T-cell (primary cell): ENCODE measurements around the gene VILL. TPM values are rescaled to one million over a fixed set of nuclear protein-coding genes. Genes with fewer than 3 reads are reported as not detected.

Source experiments
- ATAC-seq, 4 experiments: fragments of 200-7000 bp in 3 of 4; fragments of 150-1000 bp in 1 of 4; cut with Tn5 transposase; replicated peaks in 1 of 4; 1 replicate in 3 of 4; 2 replicates in 1 of 4; pipeline ENCODE4 v1.10.0; 2021; ENCODE audit warnings: moderate library complexity in 3 of 4, mild to moderate bottlenecking in 2 of 4, moderate number of reproducible peaks in 1 of 4
- CTCF ChIA-PET, 2 donors: fragments of 300-600 bp; sonication (Branson Sonifier 250); formaldehyde crosslinking; loops; one replicate each; lab custom pipeline; 2022; ENCODE audit warnings: antibody characterized with exemption in 2 of 2; lab: Charles Lee
- POLR2A ChIA-PET, 2 donors: fragments of 300-600 bp; sonication (Branson Sonifier 250); formaldehyde crosslinking; loops; one replicate each; lab custom pipeline; 2022; ENCODE audit warnings: antibody characterized with exemption in 2 of 2; lab: Charles Lee
- DNase-seq, 35 experiments: peaks; one replicate each; pipeline versions ENCODE4 v3.0.0 to v3.0.0-alpha.2; 2013 to 2023
- H3K27ac ChIP-seq: one replicate; pipeline ENCODE4 v1.5.1; 2013; ENCODE audit warnings: low read length
- H3K27me3 ChIP-seq, 2 experiments: replicated peaks in 1 of 2; 1 replicate in 1 of 2; 2 replicates in 1 of 2; pipeline versions ENCODE4 v1.6.1 to v1.7.0; 2013; ENCODE audit warnings: low read length in 1 of 2, mixed read lengths in 1 of 2; ENCODE audit not compliant: control insufficient read depth in 2 of 2, insufficient read depth in 2 of 2; ENCODE audit errors: extremely low read depth in 1 of 2
- H3K36me3 ChIP-seq, 2 donors: 1 replicate in 1 of 2; 2 replicates in 1 of 2; pipeline versions ENCODE4 v1.6.1 to v1.7.0; 2013; ENCODE audit warnings: low read length in 1 of 2; ENCODE audit not compliant: control insufficient read depth in 2 of 2, insufficient read depth in 1 of 2; ENCODE audit errors: extremely low read depth in 1 of 2
- H3K4me1 ChIP-seq, 2 experiments: 1 replicate in 1 of 2; 2 replicates in 1 of 2; pipeline versions ENCODE4 v1.6.1 to v1.7.0; 2013; ENCODE audit warnings: low read length in 2 of 2, mixed read lengths in 1 of 2; ENCODE audit not compliant: insufficient read depth in 2 of 2, control insufficient read depth in 1 of 2; ENCODE audit errors: extremely low read depth in 1 of 2
- H3K4me3 ChIP-seq, 2 donors: 1 replicate in 1 of 2; 2 replicates in 1 of 2; pipeline versions ENCODE4 v1.5.1 to v1.7.0; 2013; ENCODE audit warnings: mild to moderate bottlenecking in 2 of 2, low read length in 1 of 2, moderate library complexity in 1 of 2; ENCODE audit not compliant: control insufficient read depth in 1 of 2; ENCODE audit errors: extremely low read depth in 1 of 2
- H3K9me3 ChIP-seq: 2 replicates; pipeline ENCODE4 v1.7.0; 2013
- H3K27ac Mint-ChIP-seq, 2 donors: one replicate each; pipeline ENCODE4 v1.8.0; 2020 to 2021; ENCODE audit warnings: mild to moderate bottlenecking in 2 of 2, mixed read lengths in 2 of 2
- H3K27me3 Mint-ChIP-seq, 2 donors: one replicate each; pipeline ENCODE4 v1.8.0; 2021 to 2022; ENCODE audit warnings: mixed read lengths in 2 of 2
- H3K36me3 Mint-ChIP-seq: one replicate; pipeline ENCODE4 v1.8.0; 2021; ENCODE audit warnings: mixed read lengths
- H3K4me1 Mint-ChIP-seq, 3 donors: one replicate each; pipeline ENCODE4 v1.8.0; 2020 to 2022; ENCODE audit warnings: mixed read lengths in 3 of 3, mild to moderate bottlenecking in 1 of 3
- H3K4me3 Mint-ChIP-seq, 3 donors: one replicate each; pipeline ENCODE4 v1.8.0; 2020 to 2022; ENCODE audit warnings: mild to moderate bottlenecking in 3 of 3, mixed read lengths in 3 of 3, moderate library complexity in 3 of 3
- H3K9me3 Mint-ChIP-seq, 3 donors: one replicate each; pipeline ENCODE4 v1.8.0; 2020 to 2022; ENCODE audit warnings: mixed read lengths in 3 of 3
- WGBS: methylation state at CpG from one replicate; pipeline ENCODE4 v1.1.5; 2013; ENCODE audit warnings: missing lambda C conversion rate; ENCODE audit not compliant: insufficient coverage; 5-methylcytosine and 5-hydroxymethylcytosine counted together
- total RNA-seq, 35 experiments: library from RNA in 6 of 35; stranded (reverse) in 6 of 35; fragments of 120-200 nt in 1 of 35; gene quantifications; one replicate each; pipeline versions ENCODE4 v1.2.1 to v1.2.4 and lab custom pipeline; 2013 to 2026

The VILL gene
- total RNA-seq, 5 donors from 2014 or later (not counting 1 experiment from before 2014, with no cell fraction given) = 26.6 to 44.6 (median 42.1) TPM

DNA sequence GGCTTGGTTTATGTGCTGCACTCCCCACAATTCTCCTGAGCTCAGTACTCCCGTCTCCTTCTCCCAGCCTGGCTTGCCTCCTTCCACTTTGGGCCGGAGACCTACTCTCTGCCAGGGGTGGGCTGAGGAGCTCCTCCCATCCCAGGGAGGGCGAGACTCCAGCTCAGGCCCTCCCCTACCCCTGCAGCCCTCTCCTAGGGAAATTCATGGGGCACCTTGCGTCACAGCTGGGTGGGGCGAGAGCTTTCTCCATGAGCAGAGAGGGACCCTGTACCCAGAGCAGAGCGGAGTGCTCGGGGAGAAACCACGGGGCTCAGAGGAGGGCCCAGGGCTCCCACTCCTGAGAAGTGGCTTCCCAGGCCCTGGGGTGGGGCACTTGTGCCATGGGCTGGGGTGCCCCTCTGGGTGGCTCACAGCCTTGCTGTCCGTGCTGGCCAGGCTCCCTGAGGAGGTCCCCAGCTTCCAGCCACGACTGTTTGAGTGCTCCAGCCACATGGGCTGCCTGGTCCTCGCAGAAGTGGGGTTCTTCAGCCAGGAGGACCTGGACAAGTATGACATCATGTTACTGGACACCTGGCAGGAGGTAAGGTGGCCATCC, 13.3 kb downstream of the VILL start:
- peaks cover 0 to 23% of the 10 kb centered on the region in 2 experiments for H3K4me1 ChIP-seq
- ATAC-seq (no peak), DNase-seq (no peak)
- peaks cover 18% of the 10 kb centered on the region for H3K36me3 Mint-ChIP-seq
- peak overlapping the region; percentile 77 to 81 for H3K27ac Mint-ChIP-seq
- no peak overlapping the region for H3K4me3 ChIP-seq
- WGBS = 92% methylated on average over 7 of the region's 11 CpGs
- CTCF ChIA-PET = interaction anchor here (0.6 to 1.6 kb wide), 8 partner anchors 9 to 185 kb away, joined by 3 to 14 read pairs (median 4); no protein-coding TSS in a partner anchor
- no peaks in the 10 kb centered on the region for H3K9me3 ChIP-seq
- peaks cover 21 to 73% of the 10 kb centered on the region in 2 donors for H3K36me3 ChIP-seq
- no peaks in the 10 kb centered on the region for H3K27me3 ChIP-seq
- no peak overlapping the region for H3K4me3 Mint-ChIP-seq
- peaks cover 24 to 28% (median 25%) of the 10 kb centered on the region in 3 donors for H3K4me1 Mint-ChIP-seq
- no peaks in the 10 kb centered on the region for H3K9me3 Mint-ChIP-seq
- no peaks in the 10 kb centered on the region for H3K27me3 Mint-ChIP-seq
- H3K27ac ChIP-seq = no peak overlapping the region
- POLR2A ChIA-PET = no interaction called here

DNA sequence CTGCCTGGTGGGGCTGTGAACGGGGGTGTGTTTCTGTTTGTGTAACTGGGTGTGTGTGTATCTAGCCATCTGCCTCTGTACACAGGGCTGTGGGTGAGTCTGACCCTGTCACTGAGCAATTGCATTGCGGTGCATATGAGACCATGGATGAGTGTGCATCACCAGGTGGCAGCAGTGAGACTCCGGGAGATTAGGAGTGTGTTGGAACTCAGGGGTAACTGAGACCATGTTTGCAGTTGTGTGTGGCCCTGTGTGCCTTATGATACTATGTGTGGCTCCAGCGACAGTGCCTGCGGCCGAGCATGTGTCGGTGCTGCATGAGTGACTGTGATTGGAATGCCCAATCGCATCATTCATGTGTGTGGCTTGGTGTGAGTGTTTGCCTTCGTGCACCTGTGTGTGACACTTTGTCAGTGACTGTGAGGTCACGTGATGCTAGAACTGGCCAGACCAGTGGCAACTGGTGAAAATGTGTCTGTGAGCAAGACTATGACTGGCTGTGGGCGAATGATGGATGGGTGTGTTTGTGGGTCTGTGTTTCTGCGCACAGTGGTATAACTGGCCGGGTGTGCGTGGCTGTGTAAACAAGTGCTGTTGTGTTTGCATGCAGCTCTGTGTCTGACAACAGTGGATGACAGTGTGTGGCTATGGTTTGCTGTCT, 14.0 kb downstream of the VILL start:
- Mint-ChIP-seq H3K4me3 (no peak overlapping the region), H3K9me3 (no peaks in the 10 kb centered on the region), H3K36me3 (peaks cover 16% of the 10 kb centered on the region), H3K27me3 (no peaks in the 10 kb centered on the region), H3K4me1 (peaks cover 19 to 22% (median 19%) of the 10 kb centered on the region in 3 donors), H3K27ac (peak overlapping the region; percentile 74 to 81)
- Histone ChIP-seq H3K9me3 (no peaks in the 10 kb centered on the region), H3K4me3 (no peak overlapping the region), H3K4me1 (peaks cover 0 to 18% of the 10 kb centered on the region in 2 experiments), H3K27ac (no peak overlapping the region), H3K36me3 (peaks cover 21 to 78% of the 10 kb centered on the region in 2 donors), H3K27me3 (no peaks in the 10 kb centered on the region)
- ChIA-PET CTCF (interaction anchor here (0.6 to 1.6 kb wide), 9 partner anchors 8 to 191 kb away, joined by 3 to 14 read pairs (median 4); no protein-coding TSS in a partner anchor), POLR2A (no interaction called here)
- 89% methylated on average over 14 of the region's 14 CpGs for WGBS
- DNase-seq (peak in 25 of 35 experiments; percentile 26 to 64 (median 41)), ATAC-seq (peak; percentile 53 to 70 (median 60))

DNA sequence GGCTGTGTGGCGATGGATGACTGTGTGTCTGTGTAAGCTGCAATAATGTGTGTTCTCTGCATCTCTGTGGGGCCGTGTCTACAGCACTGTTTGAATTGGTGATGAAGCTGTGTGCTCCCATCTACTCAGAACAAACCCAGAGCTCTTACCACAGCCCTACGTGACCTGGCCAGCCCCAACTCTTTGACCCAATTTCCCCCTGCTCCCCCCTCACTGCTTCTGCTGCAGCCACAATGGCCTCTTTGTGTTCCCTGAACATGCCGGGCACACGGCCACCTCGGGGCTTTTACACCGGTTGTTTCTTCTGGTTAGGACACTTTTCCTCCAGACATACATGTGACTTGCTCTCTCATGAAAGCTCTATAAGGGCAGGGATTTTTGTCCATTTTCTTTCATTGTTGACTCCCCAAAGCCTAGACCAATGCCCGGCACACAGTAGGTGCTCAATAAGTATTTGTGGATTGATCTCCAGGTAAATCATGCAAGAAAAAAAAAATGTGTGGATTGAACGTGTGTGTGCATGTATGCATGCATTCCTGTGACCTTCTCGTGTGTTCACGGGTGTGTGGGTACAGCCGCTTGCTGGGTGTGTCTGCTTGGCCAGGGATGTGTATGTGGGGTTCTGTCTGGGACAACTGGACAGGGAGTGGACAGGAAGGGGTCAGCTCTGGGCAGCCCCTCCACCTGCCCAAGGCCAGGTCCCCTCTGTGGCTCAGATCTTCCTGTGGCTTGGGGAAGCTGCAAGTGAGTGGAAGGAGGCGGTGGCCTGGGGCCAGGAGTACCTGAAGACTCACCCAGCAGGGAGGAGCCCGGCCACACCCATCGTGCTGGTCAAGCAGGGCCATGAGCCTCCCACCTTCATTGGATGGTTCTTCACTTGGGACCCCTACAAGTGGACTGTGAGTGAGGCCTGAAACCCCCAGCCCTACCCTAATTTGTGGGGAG, 14.8 kb downstream of the VILL start:
- H3K36me3 ChIP-seq = peaks cover 19 to 81% of the 10 kb centered on the region in 2 donors
- ATAC-seq = no peak
- Mint-ChIP-seq H3K27ac (peak overlapping the region; percentile 74 to 81), H3K9me3 (no peaks in the 10 kb centered on the region), H3K36me3 (peaks cover 13% of the 10 kb centered on the region), H3K4me3 (no peak overlapping the region), H3K4me1 (peaks cover 16 to 19% (median 17%) of the 10 kb centered on the region in 3 donors), H3K27me3 (no peaks in the 10 kb centered on the region)
- DNase-seq = no peak
- H3K4me3 ChIP-seq = no peak overlapping the region
- POLR2A ChIA-PET = no interaction called here
- no peaks in the 10 kb centered on the region for H3K27me3 ChIP-seq
- CTCF ChIA-PET = interaction anchor here (0.6 to 1.0 kb wide), 4 partner anchors 8 to 190 kb away, joined by 3 to 6 read pairs (median 4); no protein-coding TSS in a partner anchor
- no peak overlapping the region for H3K27ac ChIP-seq
- no peaks in the 10 kb centered on the region for H3K9me3 ChIP-seq
- WGBS = 89% methylated on average over 7 of the region's 15 CpGs
- H3K4me1 ChIP-seq = peaks cover 0 to 18% of the 10 kb centered on the region in 2 experiments

GRCh38 chr3:38006031-38006430, 15.4 kb downstream of the VILL start:
- ATAC-seq = no peak

GRCh38 chr3:38006445-38006995, 15.9 kb downstream of the VILL start:
- Mint-ChIP-seq H3K27ac (peak overlapping the region in 1 of 2 donors; percentile 34), H3K4me3 (no peak overlapping the region)
- H3K27me3 ChIP-seq = no peaks in the 10 kb centered on the region

More at GRCh38 chr3:38006031-38006430, 15.4 kb downstream of the VILL start:
- Mint-ChIP-seq H3K4me1 (peaks cover 16 to 19% (median 17%) of the 10 kb centered on the region in 3 donors), H3K9me3 (no peaks in the 10 kb centered on the region), H3K27ac (no peak overlapping the region), H3K4me3 (no peak overlapping the region), H3K36me3 (peaks cover 8% of the 10 kb centered on the region), H3K27me3 (no peaks in the 10 kb centered on the region)
- no peaks in the 10 kb centered on the region for H3K27me3 ChIP-seq
- ChIA-PET POLR2A (no interaction called here), CTCF (no interaction called here)
- no peak overlapping the region for H3K27ac ChIP-seq
- peaks cover 12 to 80% of the 10 kb centered on the region in 2 donors for H3K36me3 ChIP-seq
- H3K9me3 ChIP-seq = no peaks in the 10 kb centered on the region
- no peak for DNase-seq
- H3K4me3 ChIP-seq = no peak overlapping the region
- WGBS = 90% methylated on average over 4 of the region's 5 CpGs
- H3K4me1 ChIP-seq = peaks cover 0 to 20% of the 10 kb centered on the region in 2 experiments

More at GRCh38 chr3:38006445-38006995, 15.9 kb downstream of the VILL start:
- no peaks in the 10 kb centered on the region for H3K9me3 Mint-ChIP-seq
- ChIA-PET POLR2A (no interaction called here), CTCF (interaction anchor here in 1 of 2 donors (0.6 kb wide), 1 partner anchor 16 kb away, joined by 5 read pairs; no protein-coding TSS in a partner anchor)
- no peaks in the 10 kb centered on the region for H3K9me3 ChIP-seq
- H3K27me3 Mint-ChIP-seq = no peaks in the 10 kb centered on the region
- H3K4me1 ChIP-seq = peaks cover 0 to 20% of the 10 kb centered on the region in 2 experiments
- no peak for ATAC-seq
- peaks cover 8 to 77% of the 10 kb centered on the region in 2 donors for H3K36me3 ChIP-seq
- peaks cover 12% of the 10 kb centered on the region for H3K36me3 Mint-ChIP-seq
- no peak overlapping the region for H3K4me3 ChIP-seq
- no peak for DNase-seq
- H3K4me1 Mint-ChIP-seq = peaks cover 16 to 19% (median 17%) of the 10 kb centered on the region in 3 donors
- 91% methylated on average over 11 of the region's 16 CpGs for WGBS
- no peak overlapping the region for H3K27ac ChIP-seq
